ENCODE results near the gene LAMTOR2.

The LAMTOR2 gene

GRCh38 chr1:156076609-156077429, 22.2 kb downstream of the LAMTOR2 start:
- FAIRE-seq, result no peak

- no peak for FAIRE-seq
These were observed 22.8 kb downstream of the LAMTOR2 start for GRCh38 chr1:156077430-156077760.

DNA sequence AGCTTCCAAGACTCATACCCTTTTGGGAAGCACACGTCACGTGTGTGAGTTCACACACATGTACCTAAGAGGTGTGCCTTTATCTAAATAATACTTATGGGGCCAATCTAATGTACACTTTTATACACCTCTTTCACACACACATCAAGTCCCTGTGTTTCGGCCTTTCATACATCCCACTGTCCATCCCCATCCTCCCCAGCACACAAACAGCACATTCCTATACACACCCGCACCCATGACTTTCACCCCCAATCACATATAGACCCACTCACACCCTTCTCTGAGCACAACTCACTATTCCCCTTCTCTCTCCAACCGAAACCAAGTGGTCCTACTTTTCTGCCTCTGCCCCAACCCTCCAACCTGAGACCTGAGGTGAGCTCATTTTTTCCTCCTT, 24.1 kb downstream of the LAMTOR2 start:
- no peak for FAIRE-seq

GRCh38 chr1:156079762-156080161, 25.2 kb downstream of the LAMTOR2 start:
- FAIRE-seq, result no peak

GRCh38 chr1:156080241-156080862, 25.8 kb downstream of the LAMTOR2 start:
- no peak for FAIRE-seq

- FAIRE-seq, result no peak
These were observed 26.2 kb downstream of the LAMTOR2 start for GRCh38 chr1:156080863-156081179.

GRCh38 chr1:156081180-156081916, 26.8 kb downstream of the LAMTOR2 start:
- FAIRE-seq, result no peak

GRCh38 chr1:156081917-156082308, 27.3 kb downstream of the LAMTOR2 start:
- no peak for FAIRE-seq

DNA sequence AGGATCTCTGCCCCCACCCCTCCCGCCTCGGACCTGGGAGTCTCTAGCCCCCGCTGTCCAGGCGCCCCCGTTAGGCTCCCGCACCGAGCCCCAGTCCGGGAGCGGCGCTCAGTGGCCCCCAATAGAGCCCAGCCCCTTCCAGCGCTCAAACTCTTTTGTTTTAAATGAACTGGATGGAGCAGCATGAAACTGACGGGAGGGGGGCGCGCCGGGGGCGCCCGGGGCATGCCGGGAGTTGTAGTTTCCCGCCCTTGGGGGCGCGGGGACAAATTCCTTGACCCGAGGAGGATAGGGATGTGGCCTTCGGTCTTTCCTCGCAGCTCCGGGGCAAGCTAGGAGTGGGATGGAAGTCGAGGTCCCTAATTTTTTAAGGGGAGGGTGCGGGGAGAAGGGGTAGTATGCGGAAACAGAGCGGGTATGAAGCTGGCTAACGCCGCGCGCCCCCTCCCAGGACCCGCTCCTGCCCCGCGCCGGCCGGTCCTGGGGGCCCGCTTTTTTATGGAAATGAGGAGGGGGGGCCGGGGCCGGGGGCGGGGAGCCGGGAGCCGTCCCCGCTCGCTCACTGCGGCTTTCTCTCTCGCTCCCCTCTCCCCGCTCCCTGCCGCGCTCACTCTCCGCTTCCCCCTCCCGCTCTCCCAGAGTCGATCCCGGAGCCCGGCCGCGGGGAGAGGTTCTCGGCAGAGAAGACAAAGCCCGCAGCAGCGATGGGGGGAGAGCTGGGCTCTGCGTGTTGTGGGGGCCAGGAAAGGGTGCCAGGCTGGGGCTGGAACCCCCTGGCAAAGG, 27.9 kb downstream of the LAMTOR2 start, which contains the start of gene MEX3A:
TSS of gene MEX3A (minus strand) at position 157 of the 783 bp plus-strand sequence. CDS start 467 bp downstream, outside the sequence.
- no peak for FAIRE-seq

- FAIRE-seq, result no peak
These were observed 29.5 kb downstream of the LAMTOR2 start for GRCh38 chr1:156083800-156084790.

GRCh38 chr1:156086256-156086662, 31.7 kb downstream of the LAMTOR2 start:
- FAIRE-seq, result no peak

GRCh38 chr1:156089704-156090103, 35.1 kb downstream of the LAMTOR2 start:
- FAIRE-seq, result no peak

GRCh38 chr1:156090138-156090839, 35.7 kb downstream of the LAMTOR2 start:
- no peak for FAIRE-seq

DNA sequence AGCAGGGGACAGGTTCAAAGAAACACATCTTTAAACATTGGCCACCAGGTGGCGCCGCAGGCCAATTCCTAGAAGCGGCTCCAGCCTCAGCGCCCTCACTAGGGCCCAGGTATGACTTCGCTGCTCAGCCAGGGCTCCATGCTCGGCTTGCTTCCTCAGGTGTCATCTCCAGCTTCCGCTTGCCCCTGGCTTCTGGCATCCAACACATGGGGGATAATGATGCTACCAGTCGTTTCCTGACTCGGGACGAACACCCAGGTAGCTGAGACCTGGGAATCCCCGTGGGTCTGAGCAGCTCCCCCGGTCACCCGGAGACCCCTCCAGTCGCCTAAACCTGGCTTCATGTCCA, 36.2 kb downstream of the LAMTOR2 start:
- no peak for FAIRE-seq

GRCh38 chr1:156091610-156092009, 37.0 kb downstream of the LAMTOR2 start:
- no peak for FAIRE-seq

- FAIRE-seq, result no peak
These were observed 41.4 kb downstream of the LAMTOR2 start for GRCh38 chr1:156095906-156096508.

DNA sequence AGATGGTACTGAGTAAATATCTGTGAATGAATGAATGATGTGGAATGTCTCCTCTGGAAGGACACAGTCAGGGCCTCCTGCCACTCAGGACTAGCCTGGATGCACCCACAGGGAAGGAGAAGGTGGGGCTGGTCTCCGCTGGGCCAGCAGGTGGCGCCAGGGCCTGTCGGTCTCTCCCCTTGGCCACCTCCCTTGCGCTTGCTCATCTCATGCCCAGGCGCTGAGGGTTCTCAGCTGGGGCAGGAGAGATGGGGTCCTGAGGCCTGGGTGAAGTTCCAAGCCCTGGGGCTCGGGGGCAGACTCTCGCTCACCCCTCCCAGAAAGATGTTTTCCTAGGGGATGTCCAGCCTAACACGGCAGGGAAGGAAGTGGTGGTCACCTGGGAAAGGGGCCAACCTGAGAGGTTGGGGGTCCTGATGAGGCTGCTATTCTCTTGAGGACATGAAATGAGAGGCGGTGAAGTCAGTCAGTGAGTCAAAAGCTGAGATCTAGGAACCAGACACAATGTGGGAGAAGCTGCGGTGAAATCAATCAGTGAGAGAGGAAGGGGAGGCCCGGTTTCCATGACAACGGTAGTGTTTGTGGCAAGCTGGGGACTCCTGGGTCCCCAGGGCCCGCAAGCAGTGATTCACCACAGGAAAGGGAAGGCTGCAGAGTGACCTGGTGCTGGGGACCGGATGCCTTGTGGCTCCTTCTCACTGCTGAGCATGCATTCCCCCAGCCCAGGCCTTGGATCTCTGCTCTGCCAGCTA, 42.2 kb downstream of the LAMTOR2 start:
- no peak for FAIRE-seq

DNA sequence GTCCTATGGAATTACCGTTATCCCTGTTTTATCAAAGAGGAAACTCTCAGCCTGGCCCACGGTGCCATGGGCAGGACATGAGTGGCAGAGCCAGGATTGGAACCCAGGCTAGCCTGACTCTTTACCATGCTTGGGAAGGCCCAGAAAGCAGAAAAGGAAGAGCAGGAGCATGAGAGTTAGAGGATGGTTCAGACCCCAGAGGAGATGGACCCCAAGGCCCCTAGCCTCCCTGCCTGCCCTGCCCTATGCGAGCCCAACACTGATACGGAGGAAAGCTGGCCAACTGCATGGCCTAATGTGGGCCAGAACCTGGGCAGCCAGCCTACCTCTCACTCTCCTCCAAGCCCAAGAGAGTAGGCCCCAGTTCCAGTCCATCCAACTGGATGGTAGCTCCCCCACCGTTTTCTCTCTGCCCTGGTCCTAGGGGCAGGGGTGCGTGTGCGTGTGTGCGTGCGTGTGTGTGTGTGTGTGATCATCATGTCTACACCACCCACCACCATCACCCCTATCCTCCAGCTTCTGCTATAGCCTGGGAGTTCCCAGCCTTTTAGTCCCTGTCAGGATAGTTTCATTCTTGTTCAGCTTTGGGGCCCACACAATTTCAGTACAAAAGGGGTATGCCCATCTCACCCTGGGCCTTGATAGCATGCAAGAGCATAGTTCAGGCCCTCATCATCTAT, 43.1 kb downstream of the LAMTOR2 start:
- FAIRE-seq, result no peak

DNA sequence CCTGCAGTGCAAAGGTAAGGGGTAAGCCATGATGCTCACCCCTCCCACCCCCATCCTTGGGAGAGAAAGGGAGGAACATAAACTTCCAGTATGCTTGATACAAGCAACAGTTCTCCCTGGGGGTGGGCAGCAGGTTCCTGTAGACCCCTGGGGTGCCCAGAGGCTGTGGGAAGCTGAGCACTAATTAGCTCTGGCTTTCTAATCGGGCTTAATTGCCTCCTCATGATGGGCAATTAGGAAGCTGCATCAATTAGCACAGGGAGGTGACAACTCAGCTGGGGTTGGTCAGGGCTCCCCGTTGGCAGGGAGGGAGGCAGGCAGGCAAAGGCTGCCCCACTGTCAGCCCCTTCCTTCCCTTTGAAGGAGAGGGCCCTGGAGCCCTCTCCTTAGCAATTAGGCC, 44.2 kb downstream of the LAMTOR2 start:
- no peak for FAIRE-seq
